ENCODE measurements around the gene CDH15. TPM values are rescaled to one million over a fixed set of nuclear protein-coding genes. Genes with fewer than 3 reads are reported as not detected.

CDH15 gene
- polyA plus RNA-seq, 2 of the 4 experiments (the other 2 are of a cell fraction), result 0.05 to 0.08 TPM

- FAIRE-seq (no peak), ATAC-seq (peak in 1 of 2 experiments; percentile 18; a peak in 2 of 6 replicates), DNase-seq (ENCODE audit: low read depth in 1 of 2, low spot score in 1 of 2) (no peak)
- H3K4me2 ChIP-seq, result no peak overlapping the region
- POLR2A ChIA-PET, result no interaction called here
- peaks cover 4% of the 10 kb centered on the region; the same call in 2 of the 3 replicates for H3K9me3 ChIP-seq
- CTCF ChIA-PET, result interaction anchor here (3.6 kb wide), 1 partner anchor 10 kb away, joined by 21 read pairs; no protein-coding TSS in a partner anchor
- 71% methylated on average over 17 of the region's 26 CpGs for WGBS (ENCODE audit: missing lambda C conversion rate)
- H3K27ac ChIP-seq, result no peak overlapping the region
- TF ChIP-seq USF2 (IDR thresholded peaks at IDR 0.05) (0 out of 2 replicates have a peak, but pooled peaks have one; percentile 3), REST (IDR thresholded peaks at IDR 0.05) (no peak)
- no peaks in the 10 kb centered on the region for H3K4me1 ChIP-seq
- no peak overlapping the region for H3K4me3 ChIP-seq
Measured at GRCh38 chr16:89156740-89157645, 14.6 kb upstream of the CDH15 start.

GRCh38 chr16:89157778-89158177 lies 13.8 kb upstream of the CDH15 start:
- no peaks in the 10 kb centered on the region for H3K4me1 ChIP-seq
- 62% methylated on average over 12 of the region's 12 CpGs for WGBS (ENCODE audit: missing lambda C conversion rate)
- H3K4me2 ChIP-seq, result no peak overlapping the region
- TF ChIP-seq SREBF2 (IDR thresholded peaks at IDR 0.05), result no peak
- peak; percentile 5; the same call in 1 of the 2 replicates for TF ChIP-seq USF2 (IDR thresholded peaks at IDR 0.05)
- ATAC-seq (no peak), DNase-seq (ENCODE audit: low read depth in 1 of 2, low spot score in 1 of 2) (no peak), FAIRE-seq (no peak)
- CTCF ChIA-PET, result no interaction called here
- peaks cover 4% of the 10 kb centered on the region; the same call in 2 of the 3 replicates for H3K9me3 ChIP-seq
- POLR2A ChIA-PET, result no interaction called here
- H3K4me3 ChIP-seq, result no peak overlapping the region
- no peak overlapping the region for H3K27ac ChIP-seq

GRCh38 chr16:89159066-89159849 lies 12.3 kb upstream of the CDH15 start:
- WGBS (ENCODE audit: missing lambda C conversion rate), result 90% methylated on average over 27 of the region's 48 CpGs
- no peak for TF ChIP-seq CHD2 (IDR thresholded peaks at IDR 0.05; ENCODE audit: low read length, partially characterized antibody)
- FAIRE-seq, result no peak
- no peak overlapping the region for H3K27ac ChIP-seq
- no peak overlapping the region for H3K4me3 ChIP-seq
- no peak overlapping the region for H3K4me2 ChIP-seq
- no peak for DNase-seq (ENCODE audit: low read depth in 1 of 2, low spot score in 1 of 2)
- H3K4me1 ChIP-seq, result no peaks in the 10 kb centered on the region
- ChIA-PET CTCF (interaction anchor here (0.5 to 1.4 kb wide), 4 partner anchors 9 to 422 kb away, joined by 3 to 4 read pairs (median 3); no protein-coding TSS in a partner anchor), POLR2A (no interaction called here)
- H3K9me3 ChIP-seq, result peaks cover 4% of the 10 kb centered on the region; the same call in 2 of the 3 replicates
- no peak for ATAC-seq

- TF ChIP-seq FOXS1 (CRISPR knock-in tag; IDR thresholded peaks at IDR 0.05), result no peak
- H3K9me3 ChIP-seq, result peaks cover 4% of the 10 kb centered on the region; the same call in 2 of the 3 replicates
- no peak overlapping the region for H3K4me3 ChIP-seq
- ChIA-PET POLR2A (no interaction called here), CTCF (interaction anchor here (0.8 to 1.4 kb wide), 3 partner anchors 8 to 422 kb away, joined by 3 to 4 read pairs (median 3); no protein-coding TSS in a partner anchor)
- FAIRE-seq (no peak), DNase-seq (ENCODE audit: low read depth in 1 of 2, low spot score in 1 of 2) (no peak), ATAC-seq (no peak)
- WGBS (ENCODE audit: missing lambda C conversion rate), result 88% methylated on average over 11 of the region's 20 CpGs
- H3K27ac ChIP-seq, result no peak overlapping the region
- H3K4me2 ChIP-seq, result no peak overlapping the region
- no peaks in the 10 kb centered on the region for H3K4me1 ChIP-seq
Measured at GRCh38 chr16:89159850-89160354, 11.6 kb upstream of the CDH15 start.

Data from A549 (cell line).